OCI-LY1 (cell line): ENCODE measurements around the gene CCL11.

Experiments used
- CTCF ChIP-seq: fragments of 200-600 bp; sonication (generic), shearing (Covaris generic); IDR thresholded peaks from 2 replicates; pipeline ENCODE4 v1.5.1; 2017; ENCODE audit warnings: mild to moderate bottlenecking, antibody characterized with exemption, low read length, moderate library complexity, mixed read lengths
- EZH2 ChIP-seq: fragments of 200-600 bp; sonication (generic), shearing (Covaris generic); IDR thresholded peaks from 2 replicates; pipeline ENCODE4 v1.8.0; 2017; ENCODE audit warnings: borderline replicate concordance, mixed run types, mild to moderate bottlenecking, antibody characterized with exemption, low read length, moderate library complexity, mixed read lengths

- TF ChIP-seq CTCF: no peak
- TF ChIP-seq EZH2: no peak
Observed at GRCh38 chr17:34257986-34258326, 27.6 kb upstream of the CCL11 start.
